Inferior parietal cortex (tissue), 1 donor: ENCODE data around the gene PSME2.

ENCODE experiments used
- DNase-seq: peaks from one replicate; pipeline ENCODE4 v3.0.0-alpha.2; 2016; ENCODE audit errors: extremely low spot score

The PSME2 gene

DNA sequence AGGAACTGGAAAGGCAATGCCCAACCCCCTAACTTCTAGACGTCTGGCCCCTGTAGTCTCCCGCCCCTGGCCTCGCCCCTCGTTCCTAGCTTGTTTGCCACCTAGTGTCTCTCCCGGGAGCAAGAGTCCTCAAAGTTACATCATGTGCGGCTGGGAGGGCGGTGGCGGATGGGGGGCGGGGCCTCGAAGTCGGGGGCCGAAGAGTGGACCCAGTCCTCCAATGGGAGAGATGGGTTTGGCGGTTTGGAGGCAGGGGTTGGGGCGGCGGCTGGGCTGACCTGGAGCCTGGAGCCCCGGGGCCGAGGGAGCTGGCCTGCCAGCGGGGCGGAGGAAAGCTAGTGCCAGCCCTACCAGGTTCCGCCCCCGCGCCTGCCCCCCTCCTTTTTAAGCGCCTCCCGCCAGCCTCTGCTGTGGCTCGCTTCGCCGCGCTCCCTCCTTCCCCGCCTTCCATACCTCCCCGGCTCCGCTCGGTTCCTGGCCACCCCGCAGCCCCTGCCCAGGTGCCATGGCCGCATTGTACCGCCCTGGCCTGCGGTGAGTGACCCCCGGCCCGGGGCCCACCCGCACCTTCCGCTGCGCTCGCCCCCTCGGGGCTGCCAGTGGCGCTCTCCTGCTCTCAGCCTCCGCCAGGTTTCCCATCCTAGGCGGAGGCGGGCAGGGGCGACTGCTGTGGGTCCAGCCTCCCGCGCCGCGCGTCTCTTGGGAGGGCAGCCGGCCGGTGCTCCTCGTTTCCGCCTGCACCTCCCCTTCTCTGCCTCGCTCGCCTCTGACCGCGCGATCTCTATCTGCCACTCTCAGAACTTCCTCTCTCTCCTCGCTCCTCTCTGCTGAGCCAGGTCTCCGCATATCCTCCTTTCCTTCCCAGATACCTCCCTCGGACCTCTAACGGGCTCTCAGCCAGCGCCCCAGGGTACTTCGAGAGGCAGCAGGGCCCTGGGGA, 52.2 kb downstream of the PSME2 start, which contains the start of gene PCK2:
PCK2 (plus strand) TSS at position 411 of the 940 bp plus-strand sequence; CDS start at position 506, 95 bp downstream.
- DNase-seq = no peak
